Astrocyte (in vitro differentiated cells and primary cell): ENCODE data around the gene ACSBG1.
"Not testable (repeated sequence)": the region's sequence is repeated elsewhere in the genome, so short reads cannot be mapped to it uniquely, and the experiment has no call there.

Experiments
- EZH2 ChIP-seq: IDR thresholded peaks from 2 replicates; pipeline ENCODE4 v1.6.1; 2012; ENCODE audit warnings: mild to moderate bottlenecking, low read length, inconsistent platforms; ENCODE audit not compliant: insufficient read depth
- TF ChIP-seq, protein P1 (sequence below): IDR thresholded peaks from 2 replicates; pipeline ENCODE4 v1.5.1; 2011; ENCODE audit warnings: low read depth, mild to moderate bottlenecking, inconsistent platforms, low read length, moderate library complexity; ENCODE audit not compliant: insufficient read depth

DNA sequence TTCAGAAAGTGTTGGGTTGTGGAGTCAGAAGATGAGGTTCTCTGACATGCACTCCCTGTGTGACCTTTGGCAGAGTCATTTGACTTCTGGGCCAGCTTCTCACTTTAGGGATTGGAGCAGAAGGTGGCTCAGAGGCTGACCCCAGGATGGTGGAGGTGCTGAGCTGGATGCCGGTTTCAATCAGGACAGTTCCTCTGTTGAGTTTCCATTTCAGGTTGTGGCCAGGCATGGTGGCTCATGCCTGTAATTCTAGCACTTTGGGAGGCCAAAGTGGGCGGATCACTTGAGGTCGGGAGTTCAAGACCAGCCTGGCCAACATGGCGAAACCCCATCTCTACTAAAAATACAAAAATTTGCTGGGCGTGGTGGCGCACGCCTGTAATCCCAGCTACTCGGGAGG is 83.3 kb downstream of the ACSBG1 start:
- TF ChIP-seq, protein P1, sequence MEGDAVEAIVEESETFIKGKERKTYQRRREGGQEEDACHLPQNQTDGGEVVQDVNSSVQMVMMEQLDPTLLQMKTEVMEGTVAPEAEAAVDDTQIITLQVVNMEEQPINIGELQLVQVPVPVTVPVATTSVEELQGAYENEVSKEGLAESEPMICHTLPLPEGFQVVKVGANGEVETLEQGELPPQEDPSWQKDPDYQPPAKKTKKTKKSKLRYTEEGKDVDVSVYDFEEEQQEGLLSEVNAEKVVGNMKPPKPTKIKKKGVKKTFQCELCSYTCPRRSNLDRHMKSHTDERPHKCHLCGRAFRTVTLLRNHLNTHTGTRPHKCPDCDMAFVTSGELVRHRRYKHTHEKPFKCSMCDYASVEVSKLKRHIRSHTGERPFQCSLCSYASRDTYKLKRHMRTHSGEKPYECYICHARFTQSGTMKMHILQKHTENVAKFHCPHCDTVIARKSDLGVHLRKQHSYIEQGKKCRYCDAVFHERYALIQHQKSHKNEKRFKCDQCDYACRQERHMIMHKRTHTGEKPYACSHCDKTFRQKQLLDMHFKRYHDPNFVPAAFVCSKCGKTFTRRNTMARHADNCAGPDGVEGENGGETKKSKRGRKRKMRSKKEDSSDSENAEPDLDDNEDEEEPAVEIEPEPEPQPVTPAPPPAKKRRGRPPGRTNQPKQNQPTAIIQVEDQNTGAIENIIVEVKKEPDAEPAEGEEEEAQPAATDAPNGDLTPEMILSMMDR, result not testable (repeated sequence)
- not testable (repeated sequence) for TF ChIP-seq EZH2
